NCI-H748 (cell line): ENCODE measurements around the gene LRRC26.
A peak's percentile ranks its signal among the peaks of the same experiment; 100 is the strongest.
"Not testable (repeated sequence)": the region's sequence is repeated elsewhere in the genome, so short reads cannot be mapped to it uniquely, and the experiment has no call there.

Experiments
- DNase-seq: peaks from one replicate; lab custom pipeline; 2025; ENCODE audit not compliant: unreplicated experiment; lab: John Stamatoyannopoulos, UW

LRRC26 gene

GRCh38 chr9:137139468-137140150 is 30.2 kb downstream of the LRRC26 start:
- DNase-seq = peak; percentile 23

DNA sequence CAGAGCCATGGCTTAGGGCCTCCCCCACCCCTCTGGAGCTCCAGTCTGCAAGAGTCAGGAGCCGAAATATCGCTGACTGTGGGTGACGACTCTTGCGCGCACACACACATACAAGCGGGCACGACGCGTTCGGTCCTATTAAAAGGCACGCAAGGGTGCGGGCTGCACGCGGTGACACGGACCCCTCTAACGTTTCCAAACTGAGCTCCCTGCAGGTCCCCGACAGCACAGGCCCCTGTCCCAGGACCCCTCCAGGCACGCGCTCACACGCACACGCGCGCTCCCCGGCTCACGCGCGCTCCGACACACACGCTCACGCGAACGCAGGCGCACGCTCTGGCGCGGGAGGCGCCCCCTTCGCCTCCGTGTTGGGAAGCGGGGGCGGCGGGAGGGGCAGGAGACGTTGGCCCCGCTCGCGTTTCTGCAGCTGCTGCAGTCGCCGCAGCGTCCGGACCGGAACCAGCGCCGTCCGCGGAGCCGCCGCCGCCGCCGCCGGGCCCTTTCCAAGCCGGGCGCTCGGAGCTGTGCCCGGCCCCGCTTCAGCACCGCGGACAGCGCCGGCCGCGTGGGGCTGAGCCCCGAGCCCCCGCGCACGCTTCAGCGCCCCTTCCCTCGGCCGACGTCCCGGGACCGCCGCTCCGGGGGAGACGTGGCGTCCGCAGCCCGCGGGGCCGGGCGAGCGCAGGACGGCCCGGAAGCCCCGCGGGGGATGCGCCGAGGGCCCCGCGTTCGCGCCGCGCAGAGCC is 31.0 kb downstream of the LRRC26 start, which contains the start of gene GRIN1:
TSS of gene GRIN1 (plus strand) at position 433 of the 746 bp plus-strand sequence. CDS start 333 bp downstream, outside the sequence.
- DNase-seq = peak; percentile 43

DNA sequence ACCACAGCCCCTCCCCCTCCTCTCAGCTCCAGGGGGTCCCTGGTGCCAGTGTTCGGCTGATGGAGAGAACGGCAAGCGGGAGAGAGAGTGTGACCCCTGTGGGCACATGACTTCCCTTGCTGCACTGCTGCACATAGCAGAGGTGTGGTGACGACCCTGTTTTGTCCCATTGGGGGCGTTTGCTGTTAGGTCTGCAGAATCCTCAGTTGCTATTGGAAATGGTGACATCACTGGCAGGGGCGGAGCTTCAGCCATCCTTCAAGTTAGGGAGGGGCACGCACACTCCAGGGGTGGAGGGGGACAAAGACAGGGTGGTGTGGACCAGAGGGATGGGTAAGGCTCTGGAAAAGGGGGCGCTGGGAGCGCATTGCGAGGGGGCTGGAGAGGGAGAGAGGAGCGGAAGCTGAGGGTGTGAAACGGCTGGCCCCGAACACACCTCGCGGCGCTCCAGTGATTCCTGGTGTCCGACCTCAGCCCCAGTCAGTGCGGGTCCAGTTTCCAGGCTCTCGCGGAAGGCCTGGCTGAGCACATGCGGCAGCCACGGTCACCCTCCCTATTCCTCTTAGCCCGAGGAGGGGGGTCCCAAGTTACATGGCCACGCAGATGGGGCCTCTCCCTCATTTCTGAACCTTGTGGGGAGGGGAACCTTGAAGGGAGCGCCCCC is 31.7 kb downstream of the LRRC26 start:
- DNase-seq = peak; percentile 67

DNA sequence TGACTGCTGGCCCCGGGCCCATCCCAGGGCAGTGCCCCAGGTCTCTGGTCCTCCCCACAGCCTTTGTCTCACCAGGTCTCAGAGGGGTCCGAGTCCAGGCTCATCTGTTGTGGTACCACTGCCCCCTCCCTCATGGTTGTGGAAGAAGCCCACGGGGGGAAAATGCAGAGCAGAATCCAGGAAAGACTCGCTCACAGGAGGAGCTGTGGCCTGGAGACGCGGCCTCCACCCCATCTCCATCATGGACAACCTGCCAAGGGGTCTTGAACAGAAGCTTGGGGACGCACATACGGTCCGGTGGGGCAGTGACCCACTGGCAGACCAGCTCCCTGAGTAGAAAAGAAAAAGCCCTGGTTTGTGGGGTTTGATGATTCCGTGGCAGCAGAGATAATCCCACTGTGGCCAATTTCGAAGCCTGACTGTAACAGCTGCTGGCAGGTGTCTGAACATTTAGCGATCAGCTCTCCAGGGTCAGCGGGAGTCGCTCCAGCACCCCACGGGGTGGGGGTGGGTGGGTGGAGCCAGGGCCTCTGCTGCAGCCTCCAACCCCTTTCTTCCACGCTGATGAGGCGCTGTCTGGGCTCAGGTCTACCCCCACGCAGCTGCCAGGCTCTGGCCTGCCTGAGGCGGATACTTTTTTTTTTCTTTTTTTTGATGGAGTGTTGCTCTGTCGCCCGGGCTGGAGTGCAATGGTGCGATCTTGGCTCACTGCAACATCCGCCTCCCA is 32.8 kb downstream of the LRRC26 start:
- DNase-seq = no peak

- DNase-seq = no peak
Observed at GRCh38 chr9:137136261-137136880, 33.5 kb downstream of the LRRC26 start.

DNA sequence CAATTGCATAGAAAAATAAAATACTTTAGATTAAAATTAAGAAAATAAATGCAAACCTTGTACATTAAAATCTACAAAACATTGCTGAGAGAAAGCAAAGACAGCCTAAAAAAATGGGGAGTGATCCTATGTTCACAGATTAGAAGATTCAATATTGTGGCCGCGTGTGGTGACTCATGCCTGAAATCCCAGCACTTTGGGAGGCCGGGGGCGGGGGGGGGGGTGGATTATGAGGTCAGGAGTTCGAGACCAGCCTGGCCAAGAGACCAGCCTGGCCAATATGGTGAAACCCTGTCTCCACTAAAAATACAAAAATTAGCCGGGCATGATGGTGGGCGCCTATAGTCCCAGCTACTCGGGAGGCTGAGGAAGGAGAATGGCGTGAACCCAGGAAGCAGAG is 34.7 kb downstream of the LRRC26 start:
- not testable (repeated sequence) for DNase-seq

DNA sequence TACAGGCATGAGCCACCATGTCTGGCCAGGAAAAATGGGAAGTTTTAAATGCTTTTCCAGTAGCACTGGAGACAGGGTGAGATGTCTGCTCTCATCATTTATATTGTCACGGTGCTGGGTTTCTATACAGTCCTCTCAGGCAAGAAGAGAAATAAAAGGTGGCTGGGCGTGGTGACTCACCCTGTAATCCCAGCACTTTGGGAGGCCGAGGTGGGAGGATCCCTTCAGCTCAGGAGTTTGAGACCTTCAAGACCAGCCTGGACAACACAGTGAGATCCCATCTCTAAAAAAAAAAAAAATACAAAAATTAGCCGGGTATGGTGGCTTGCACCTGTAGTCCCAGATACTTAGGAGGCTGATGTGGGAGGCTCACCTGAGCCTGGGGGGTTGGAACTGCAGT is 35.7 kb downstream of the LRRC26 start:
- DNase-seq = no peak

DNA sequence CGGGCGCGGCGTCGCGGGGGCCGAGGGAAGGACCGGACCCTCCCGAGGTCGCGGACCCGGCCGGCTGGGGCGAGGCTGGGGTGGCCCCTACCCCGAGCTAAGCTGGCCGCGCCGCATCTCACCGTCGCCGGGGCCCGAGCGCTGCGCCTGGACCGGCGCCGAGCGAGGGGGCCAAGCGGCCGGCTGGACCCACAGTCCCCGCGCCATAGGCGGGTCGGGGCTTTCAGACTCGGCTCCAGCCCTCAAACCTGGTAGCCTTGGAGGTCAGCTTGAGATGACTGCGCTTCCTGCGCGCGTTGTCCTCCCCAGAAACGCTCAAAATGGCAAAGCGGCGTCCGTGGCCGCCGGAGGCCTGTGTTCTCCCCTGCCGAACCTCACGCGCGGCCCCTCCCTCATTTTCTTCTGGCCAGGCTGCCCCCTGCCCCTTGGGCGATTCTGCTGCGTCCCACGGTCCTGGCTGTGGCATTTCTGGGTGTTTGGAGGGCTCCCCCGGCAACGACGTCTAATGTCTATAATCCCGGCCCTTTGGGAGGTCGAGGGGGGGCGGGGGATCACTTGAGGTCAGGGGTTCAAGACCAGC is 39.6 kb downstream of the LRRC26 start:
- DNase-seq = peak; percentile 56

DNA sequence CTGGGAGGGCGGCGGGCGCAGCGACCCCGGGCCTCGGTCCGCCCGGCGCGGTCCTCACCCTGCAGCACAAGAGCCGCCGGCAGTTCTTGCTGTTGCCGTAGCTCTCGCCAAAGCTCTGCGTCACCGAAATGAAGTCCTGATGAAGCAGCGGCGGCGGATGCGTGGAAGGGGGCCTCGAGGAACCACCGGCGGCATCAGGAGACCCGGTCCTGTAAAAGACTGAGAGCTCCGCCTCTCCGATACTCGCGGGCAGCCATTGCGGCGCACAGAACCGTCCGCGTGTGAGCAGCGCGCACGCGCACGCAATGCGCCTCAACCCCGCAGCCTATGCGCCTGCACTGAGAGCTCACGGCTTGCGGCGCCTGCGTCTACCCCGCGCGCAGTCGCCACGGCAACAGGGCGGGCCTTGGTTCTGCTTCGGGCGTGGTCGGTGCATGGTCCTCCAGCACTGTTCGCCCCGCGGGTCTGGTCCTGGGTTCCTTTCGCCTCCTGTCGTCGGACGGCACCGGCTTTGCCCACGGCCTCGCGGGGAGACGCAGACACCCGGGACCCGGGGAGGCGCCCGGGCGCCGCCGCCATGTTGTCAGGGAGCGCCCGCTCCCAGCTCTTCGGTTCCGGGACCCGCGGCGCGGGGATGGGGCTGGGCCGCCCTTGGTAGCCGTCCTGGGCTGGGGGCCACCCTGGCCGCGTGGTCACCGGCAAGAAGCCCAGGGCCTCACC is 40.2 kb downstream of the LRRC26 start:
- DNase-seq = peak; percentile 97

GRCh38 chr9:137128862-137129455 is 40.9 kb downstream of the LRRC26 start:
- peak; percentile 34 for DNase-seq

DNA sequence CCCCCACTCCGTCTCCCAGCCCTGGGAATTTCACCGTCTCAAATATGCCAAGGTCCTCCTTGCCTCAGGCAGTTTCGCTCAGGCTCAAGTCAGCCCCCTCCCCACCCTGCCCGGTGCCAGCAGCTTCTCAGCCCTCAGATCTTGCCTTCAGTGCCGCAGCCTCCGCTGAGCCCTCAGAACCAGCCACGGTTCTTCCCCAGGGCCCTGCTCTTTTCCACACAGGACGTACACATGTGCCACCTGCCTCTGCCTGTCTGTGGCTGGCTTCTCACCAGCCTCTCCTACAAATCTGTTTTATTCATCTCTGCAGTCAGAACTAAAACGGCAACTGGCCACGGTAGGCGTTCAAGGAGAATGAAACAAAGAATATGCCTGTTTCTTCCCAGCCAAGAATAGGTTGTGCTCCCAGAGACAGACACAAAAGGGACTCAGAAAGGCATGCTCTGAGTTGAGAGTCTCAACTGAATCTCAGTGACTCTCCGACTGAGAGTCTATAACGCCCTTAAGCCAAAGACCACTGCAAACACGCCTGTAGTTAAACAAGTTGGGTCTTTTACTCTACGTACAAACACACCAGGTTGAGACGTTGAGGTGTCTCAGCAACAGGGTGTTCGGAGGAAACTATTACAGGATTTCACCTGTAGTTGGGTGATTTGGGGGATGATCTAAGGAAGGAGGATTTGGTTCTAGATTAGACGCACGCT is 41.5 kb downstream of the LRRC26 start:
- DNase-seq = no peak

GRCh38 chr9:137127301-137128157 is 42.3 kb downstream of the LRRC26 start:
- no peak for DNase-seq

DNA sequence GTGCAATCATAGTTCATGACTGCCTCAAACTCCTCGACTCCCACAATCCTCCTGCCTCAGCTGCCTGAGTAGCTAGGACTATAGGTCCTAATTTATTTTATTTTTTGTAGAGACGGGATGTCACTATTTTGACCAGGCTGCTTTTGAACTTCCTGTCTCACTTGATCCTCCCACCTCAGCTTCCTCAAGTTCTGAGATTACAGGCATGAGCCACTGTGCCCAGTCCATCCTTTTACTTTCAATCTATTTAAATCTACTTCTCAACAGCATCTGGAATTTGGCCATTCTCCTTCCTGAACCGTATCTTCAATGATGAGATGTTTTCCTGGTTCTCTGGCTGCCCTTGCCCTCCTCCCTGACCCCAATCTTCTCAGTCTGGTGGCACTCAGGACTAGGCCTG is 43.1 kb downstream of the LRRC26 start:
- no peak for DNase-seq

DNA sequence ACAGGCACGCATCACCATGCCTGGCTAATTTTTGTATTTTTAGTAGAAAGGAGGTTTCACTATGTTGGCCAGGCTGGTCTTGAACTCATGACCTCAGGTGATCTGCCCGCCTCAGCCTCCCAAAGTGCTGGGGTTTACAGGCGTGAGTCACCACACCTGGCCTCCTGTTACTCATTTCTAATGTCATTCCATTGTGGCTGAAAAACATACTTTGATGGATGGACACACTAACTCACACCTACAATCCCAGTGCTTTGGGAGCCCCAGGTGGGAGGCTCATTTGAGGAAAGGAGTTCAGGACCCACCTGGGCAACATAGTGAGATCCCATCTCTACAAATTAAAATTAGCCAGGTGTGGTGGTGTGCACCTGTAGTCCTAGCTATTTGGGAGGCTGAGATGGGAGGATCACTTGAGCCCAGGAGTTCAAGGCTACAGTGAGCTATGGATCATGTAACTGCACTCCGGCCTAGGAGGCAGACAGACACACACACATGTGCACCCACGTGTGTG is 45.8 kb downstream of the LRRC26 start:
- DNase-seq = not testable (repeated sequence)

DNA sequence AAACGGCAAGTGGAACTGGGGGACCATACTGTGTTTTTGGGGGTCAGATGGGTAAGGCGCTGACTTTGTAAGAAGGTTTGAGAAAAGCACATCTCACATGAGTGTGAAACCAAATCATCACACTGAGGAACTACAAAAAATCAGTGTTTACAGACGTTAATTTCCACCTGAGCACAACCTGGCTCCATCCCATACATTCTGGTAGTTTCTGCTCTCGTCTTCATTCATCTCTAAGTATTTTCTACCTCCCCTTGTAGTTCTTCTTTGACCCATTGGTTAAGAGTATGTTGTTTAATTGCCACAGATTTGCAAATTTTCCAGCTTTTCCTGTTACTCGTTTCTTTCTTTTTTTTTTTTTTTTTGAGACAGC is 46.4 kb downstream of the LRRC26 start:
- no peak for DNase-seq

DNA sequence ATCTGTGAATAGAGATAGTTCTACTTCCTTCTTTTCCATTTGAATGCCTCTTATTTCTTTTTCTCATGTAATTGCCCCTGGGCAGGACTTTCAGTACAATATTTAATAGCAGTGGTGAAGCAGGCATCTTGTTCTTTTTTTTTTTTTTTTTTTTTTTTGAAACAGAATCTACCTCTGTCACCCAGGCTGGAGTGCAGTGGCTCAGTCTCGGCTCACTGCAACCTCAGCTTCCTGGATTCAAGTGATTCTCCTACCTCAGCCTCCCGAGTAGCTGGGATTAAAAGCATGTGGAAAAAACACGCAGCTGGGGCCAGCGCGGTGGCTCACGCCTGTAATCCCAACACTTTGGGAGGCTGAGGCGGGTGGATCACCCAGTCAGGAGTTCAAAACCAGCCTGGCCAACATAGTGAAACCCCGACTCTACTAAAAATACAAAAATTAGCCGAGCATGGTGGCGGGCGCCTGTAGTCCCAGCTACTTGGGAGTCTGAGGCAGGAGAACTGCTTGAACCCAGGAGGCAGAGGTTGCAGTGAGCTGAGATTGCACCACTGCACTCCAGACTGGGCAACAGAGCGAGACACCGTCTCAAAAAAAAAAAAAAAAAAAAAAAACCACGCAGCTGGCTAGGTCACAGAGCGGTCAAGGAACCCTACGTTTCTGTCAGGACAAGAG is 46.9 kb downstream of the LRRC26 start:
- not testable (repeated sequence) for DNase-seq
